ENCODE measurements around the gene RABEP1. TPM values are rescaled to one million over a fixed set of nuclear protein-coding genes. Genes with fewer than 3 reads are reported as not detected.

RABEP1 gene
- total and polyA plus RNA-seq, 9 donors, result 15.1 to 48.7 (median 40.0) TPM

GRCh38 chr17:5364156-5364555 is 82.1 kb downstream of the RABEP1 start:
- no peaks in the 10 kb centered on the region for H3K9me3 ChIP-seq
- TF ChIP-seq EP300 (IDR thresholded peaks at IDR 0.05) (no peak), POLR2A (IDR thresholded peaks at IDR 0.05) (no peak)
- TF ChIP-seq, protein P1, sequence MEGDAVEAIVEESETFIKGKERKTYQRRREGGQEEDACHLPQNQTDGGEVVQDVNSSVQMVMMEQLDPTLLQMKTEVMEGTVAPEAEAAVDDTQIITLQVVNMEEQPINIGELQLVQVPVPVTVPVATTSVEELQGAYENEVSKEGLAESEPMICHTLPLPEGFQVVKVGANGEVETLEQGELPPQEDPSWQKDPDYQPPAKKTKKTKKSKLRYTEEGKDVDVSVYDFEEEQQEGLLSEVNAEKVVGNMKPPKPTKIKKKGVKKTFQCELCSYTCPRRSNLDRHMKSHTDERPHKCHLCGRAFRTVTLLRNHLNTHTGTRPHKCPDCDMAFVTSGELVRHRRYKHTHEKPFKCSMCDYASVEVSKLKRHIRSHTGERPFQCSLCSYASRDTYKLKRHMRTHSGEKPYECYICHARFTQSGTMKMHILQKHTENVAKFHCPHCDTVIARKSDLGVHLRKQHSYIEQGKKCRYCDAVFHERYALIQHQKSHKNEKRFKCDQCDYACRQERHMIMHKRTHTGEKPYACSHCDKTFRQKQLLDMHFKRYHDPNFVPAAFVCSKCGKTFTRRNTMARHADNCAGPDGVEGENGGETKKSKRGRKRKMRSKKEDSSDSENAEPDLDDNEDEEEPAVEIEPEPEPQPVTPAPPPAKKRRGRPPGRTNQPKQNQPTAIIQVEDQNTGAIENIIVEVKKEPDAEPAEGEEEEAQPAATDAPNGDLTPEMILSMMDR (IDR thresholded peaks at IDR 0.05), result no peak
- 89 to 97% (median 97%) methylated on average over 6 of the region's 6 CpGs for WGBS, 3 donors

GRCh38 chr17:5364696-5365095 is 82.6 kb downstream of the RABEP1 start:
- intact Hi-C loops (cut with DNase I), result no loop called here
- H3K9me3 ChIP-seq, result no peaks in the 10 kb centered on the region
- no peak overlapping the region for H3K4me3 ChIP-seq
- no peaks in the 10 kb centered on the region for H3K4me1 ChIP-seq (ENCODE audit: insufficient read depth)
- TF ChIP-seq EP300 (IDR thresholded peaks at IDR 0.05) (no peak), POLR2A (IDR thresholded peaks at IDR 0.05) (no peak)
- TF ChIP-seq, protein P1 (IDR thresholded peaks at IDR 0.05), result no peak
- H3K36me3 ChIP-seq, result no peaks in the 10 kb centered on the region
- DNase-seq, result no peak
- H3K27me3 ChIP-seq, result no peaks in the 10 kb centered on the region
- no peak overlapping the region for H3K27ac ChIP-seq

More at GRCh38 chr17:5364156-5364555, 82.1 kb downstream of the RABEP1 start:
- H3K36me3 ChIP-seq, result no peaks in the 10 kb centered on the region
- H3K4me1 ChIP-seq (ENCODE audit: insufficient read depth), result no peaks in the 10 kb centered on the region
- H3K27ac ChIP-seq, result no peak overlapping the region
- no peaks in the 10 kb centered on the region for H3K27me3 ChIP-seq
- intact Hi-C loops (cut with DNase I), result no loop called here
- H3K4me3 ChIP-seq, result no peak overlapping the region
- DNase-seq, result no peak

GRCh38 chr17:5365831-5366230 is 83.7 kb downstream of the RABEP1 start:
- no peak overlapping the region for H3K27ac ChIP-seq
- no peak overlapping the region for H3K4me3 ChIP-seq
- DNase-seq, result no peak
- intact Hi-C loops (cut with DNase I), result no loop called here
- no peaks in the 10 kb centered on the region for H3K4me1 ChIP-seq (ENCODE audit: insufficient read depth)
- 79 to 95% (median 85%) methylated on average over 6 of the region's 6 CpGs for WGBS, 3 donors
- no peaks in the 10 kb centered on the region for H3K9me3 ChIP-seq
- H3K36me3 ChIP-seq, result no peaks in the 10 kb centered on the region
- no peaks in the 10 kb centered on the region for H3K27me3 ChIP-seq
- no peak for TF ChIP-seq POLR2A (IDR thresholded peaks at IDR 0.05)
- TF ChIP-seq EP300 (IDR thresholded peaks at IDR 0.05), result no peak
- TF ChIP-seq, protein P1 (IDR thresholded peaks at IDR 0.05), result no peak

- H3K36me3 ChIP-seq, result no peaks in the 10 kb centered on the region
- intact Hi-C loops (cut with DNase I), result no loop called here
- H3K9me3 ChIP-seq, result no peaks in the 10 kb centered on the region
- TF ChIP-seq POLR2A (IDR thresholded peaks at IDR 0.05) (no peak), EP300 (IDR thresholded peaks at IDR 0.05) (no peak)
- TF ChIP-seq, protein P1 (IDR thresholded peaks at IDR 0.05), result no peak
- no peaks in the 10 kb centered on the region for H3K27me3 ChIP-seq
- no peak overlapping the region for H3K27ac ChIP-seq
- H3K4me1 ChIP-seq (ENCODE audit: insufficient read depth), result no peaks in the 10 kb centered on the region
- no peak for DNase-seq
- H3K4me3 ChIP-seq, result no peak overlapping the region
- 93 to 95% (median 95%) methylated on average over 4 of the region's 4 CpGs for WGBS, 3 donors
Measured at GRCh38 chr17:5370411-5370810, 88.3 kb downstream of the RABEP1 start.

All from ovary (tissue), 9 donors.